ENCODE data around the gene HBP1.
"Not testable (repeated sequence)": the region's sequence is repeated elsewhere in the genome, so short reads cannot be mapped to it uniquely, and the experiment has no call there.

Gene HBP1

GRCh38 chr7:107147464-107148393 is 21.1 kb upstream of the HBP1 start:
- H3K27me3 Mint-ChIP-seq, result no peaks in the 10 kb centered on the region
- no peak overlapping the region for H3K4me3 Mint-ChIP-seq
- H3K27ac Mint-ChIP-seq, result no peak overlapping the region
- H3K36me3 Mint-ChIP-seq, result no peaks in the 10 kb centered on the region
- H3K9me3 Mint-ChIP-seq (ENCODE audit: low read depth), result no peaks in the 10 kb centered on the region
- peaks cover 7% of the 10 kb centered on the region for H3K4me1 Mint-ChIP-seq (ENCODE audit: low read depth)

GRCh38 chr7:107148721-107149120 is 20.1 kb upstream of the HBP1 start:
- no peaks in the 10 kb centered on the region for H3K27me3 Mint-ChIP-seq
- H3K4me1 Mint-ChIP-seq (ENCODE audit: low read depth), result peaks cover 7% of the 10 kb centered on the region
- H3K27ac Mint-ChIP-seq, result no peak overlapping the region
- H3K36me3 Mint-ChIP-seq, result no peaks in the 10 kb centered on the region
- no peak overlapping the region for H3K4me3 Mint-ChIP-seq
- no peaks in the 10 kb centered on the region for H3K9me3 Mint-ChIP-seq (ENCODE audit: low read depth)

DNA sequence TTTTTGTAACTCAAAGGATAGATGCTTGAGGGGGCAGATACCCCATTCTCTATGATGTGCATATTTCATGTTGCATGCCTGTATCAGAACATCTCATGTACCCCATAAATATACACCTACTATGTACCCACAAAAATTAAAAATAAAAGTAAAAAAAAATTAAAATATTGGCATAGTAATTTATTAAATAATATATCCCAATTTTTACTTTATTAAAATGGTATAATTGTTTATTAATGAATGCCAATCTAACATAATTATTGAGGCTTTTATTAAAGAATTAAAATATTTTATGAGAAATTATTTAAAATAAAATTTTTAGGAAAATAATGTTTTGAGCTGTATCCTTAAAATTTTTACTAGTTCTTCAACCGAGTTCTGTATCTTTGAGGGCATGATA is 18.9 kb upstream of the HBP1 start:
- no peak overlapping the region for H3K27ac Mint-ChIP-seq
- H3K27me3 Mint-ChIP-seq, result no peaks in the 10 kb centered on the region
- H3K9me3 Mint-ChIP-seq (ENCODE audit: low read depth), result no peaks in the 10 kb centered on the region
- no peaks in the 10 kb centered on the region for H3K36me3 Mint-ChIP-seq
- H3K4me1 Mint-ChIP-seq (ENCODE audit: low read depth), result peaks cover 7% of the 10 kb centered on the region
- no peak overlapping the region for H3K4me3 Mint-ChIP-seq

DNA sequence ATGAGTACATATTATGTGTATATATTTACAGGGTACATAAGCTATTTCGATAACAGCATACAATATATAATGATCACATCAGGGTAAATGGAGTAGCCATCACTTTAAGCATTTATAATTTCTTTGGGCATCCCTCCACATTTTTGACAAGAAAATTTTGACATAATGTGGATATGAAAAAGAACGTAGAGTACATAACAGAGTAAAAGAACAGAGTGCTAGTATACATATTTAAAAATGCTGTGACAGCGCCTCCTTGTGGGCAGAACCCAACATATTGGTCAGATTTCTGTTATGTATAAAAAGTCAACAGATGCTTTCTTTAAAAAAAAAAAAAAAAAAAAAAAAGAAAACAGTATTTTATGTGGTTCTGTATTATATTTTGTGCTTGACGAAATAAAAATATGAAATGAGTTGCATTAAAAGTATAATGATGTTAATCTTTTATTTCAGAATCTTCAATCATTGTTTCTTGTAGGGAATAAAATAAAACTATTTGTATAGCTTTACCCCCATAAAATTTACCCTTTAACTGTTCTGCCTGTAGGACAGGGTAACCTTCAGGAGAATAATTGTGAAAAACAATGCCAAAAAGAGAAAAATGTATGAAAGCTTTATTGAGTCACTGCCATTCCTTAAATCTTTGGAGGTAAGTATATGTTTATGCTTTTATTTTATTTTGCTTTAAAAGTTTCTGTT is 18.3 kb upstream of the HBP1 start:
- Mint-ChIP-seq H3K36me3 (no peaks in the 10 kb centered on the region), H3K27me3 (no peaks in the 10 kb centered on the region), H3K4me1 (ENCODE audit: low read depth) (peaks cover 7% of the 10 kb centered on the region), H3K9me3 (ENCODE audit: low read depth) (no peaks in the 10 kb centered on the region), H3K27ac (no peak overlapping the region), H3K4me3 (no peak overlapping the region)

- H3K27ac Mint-ChIP-seq, result no peak overlapping the region
- H3K4me1 Mint-ChIP-seq (ENCODE audit: low read depth), result peaks cover 7% of the 10 kb centered on the region
- no peaks in the 10 kb centered on the region for H3K36me3 Mint-ChIP-seq
- H3K27me3 Mint-ChIP-seq, result no peaks in the 10 kb centered on the region
- no peaks in the 10 kb centered on the region for H3K9me3 Mint-ChIP-seq (ENCODE audit: low read depth)
- no peak overlapping the region for H3K4me3 Mint-ChIP-seq
These were observed 17.3 kb upstream of the HBP1 start for GRCh38 chr7:107151538-107151937.

GRCh38 chr7:107152011-107152410 is 16.8 kb upstream of the HBP1 start:
- Mint-ChIP-seq H3K27me3 (no peaks in the 10 kb centered on the region), H3K27ac (no peak overlapping the region), H3K4me3 (no peak overlapping the region), H3K4me1 (ENCODE audit: low read depth) (peaks cover 7% of the 10 kb centered on the region), H3K9me3 (ENCODE audit: low read depth) (no peaks in the 10 kb centered on the region), H3K36me3 (no peaks in the 10 kb centered on the region)

DNA sequence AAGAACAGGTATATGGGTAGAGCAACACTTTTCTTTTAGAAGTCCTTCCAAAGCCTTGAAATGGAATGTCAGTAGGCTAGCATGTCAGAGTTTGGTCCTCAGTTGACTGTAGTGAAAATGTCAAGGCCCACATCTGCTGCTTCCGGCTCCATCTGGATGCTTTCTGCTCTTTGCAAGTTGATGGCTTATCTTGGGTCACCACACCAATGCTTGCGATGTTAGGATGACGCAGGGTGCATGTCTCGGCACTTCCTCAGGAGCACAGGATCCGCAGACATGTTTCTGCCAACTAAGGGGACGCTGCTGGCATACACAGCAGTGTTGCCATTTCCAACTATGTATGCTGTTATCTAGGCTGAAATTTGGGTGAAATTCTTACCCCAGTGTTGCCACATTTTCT is 14.0 kb upstream of the HBP1 start:
- Mint-ChIP-seq H3K27me3 (no peaks in the 10 kb centered on the region), H3K4me3 (no peak overlapping the region), H3K27ac (no peak overlapping the region), H3K36me3 (no peaks in the 10 kb centered on the region), H3K9me3 (ENCODE audit: low read depth) (no peaks in the 10 kb centered on the region), H3K4me1 (ENCODE audit: low read depth) (peaks cover 2% of the 10 kb centered on the region)

DNA sequence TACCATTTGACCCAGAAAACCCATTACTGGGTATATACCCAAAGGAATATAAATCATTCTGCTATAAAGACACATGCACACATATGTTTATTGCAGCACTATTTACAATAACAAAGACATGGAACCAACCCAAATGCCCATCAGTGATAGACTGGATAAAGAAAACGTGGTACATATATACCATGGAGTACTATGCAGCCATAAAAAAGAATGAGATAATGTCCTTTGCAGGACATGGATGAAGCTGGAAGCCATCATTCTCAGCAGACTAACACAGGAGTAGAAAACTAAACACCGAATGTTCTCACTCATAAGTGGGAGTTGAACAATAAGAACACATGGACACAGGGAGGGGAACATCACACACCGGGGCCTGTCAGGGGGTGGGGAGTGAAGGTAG is 13.1 kb upstream of the HBP1 start:
- not testable (repeated sequence) for H3K4me1 Mint-ChIP-seq (ENCODE audit: low read depth); H3K4me3 Mint-ChIP-seq; H3K27me3 Mint-ChIP-seq; H3K27ac Mint-ChIP-seq; H3K36me3 Mint-ChIP-seq; H3K9me3 Mint-ChIP-seq (ENCODE audit: low read depth)

DNA sequence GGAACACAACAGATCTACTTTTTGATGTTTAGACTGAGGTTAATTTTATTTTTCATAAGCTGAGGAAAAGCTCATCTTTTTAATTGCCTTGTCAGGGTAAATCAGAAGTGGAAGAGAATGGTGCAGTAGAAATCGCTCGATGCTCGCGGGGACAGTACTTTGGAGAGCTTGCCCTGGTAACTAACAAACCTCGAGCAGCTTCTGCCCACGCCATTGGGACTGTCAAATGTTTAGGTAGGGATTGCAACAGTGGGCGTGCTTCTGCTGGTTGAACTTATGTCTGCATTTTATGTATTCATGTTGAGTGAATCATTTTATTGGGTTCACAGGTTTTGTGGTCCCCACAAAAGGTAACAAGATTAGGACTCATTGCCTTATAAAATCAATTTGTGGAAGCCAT is 11.7 kb upstream of the HBP1 start:
- H3K4me1 Mint-ChIP-seq (ENCODE audit: low read depth), result no peaks in the 10 kb centered on the region
- no peak overlapping the region for H3K27ac Mint-ChIP-seq
- H3K27me3 Mint-ChIP-seq, result no peaks in the 10 kb centered on the region
- H3K36me3 Mint-ChIP-seq, result no peaks in the 10 kb centered on the region
- no peaks in the 10 kb centered on the region for H3K9me3 Mint-ChIP-seq (ENCODE audit: low read depth)
- H3K4me3 Mint-ChIP-seq, result no peak overlapping the region

- H3K27ac Mint-ChIP-seq, result no peak overlapping the region
- no peaks in the 10 kb centered on the region for H3K36me3 Mint-ChIP-seq
- H3K9me3 Mint-ChIP-seq (ENCODE audit: low read depth), result no peaks in the 10 kb centered on the region
- H3K4me3 Mint-ChIP-seq, result no peak overlapping the region
- no peaks in the 10 kb centered on the region for H3K27me3 Mint-ChIP-seq
- H3K4me1 Mint-ChIP-seq (ENCODE audit: low read depth), result no peaks in the 10 kb centered on the region
These were observed 10.8 kb upstream of the HBP1 start for GRCh38 chr7:107158028-107158427.

DNA sequence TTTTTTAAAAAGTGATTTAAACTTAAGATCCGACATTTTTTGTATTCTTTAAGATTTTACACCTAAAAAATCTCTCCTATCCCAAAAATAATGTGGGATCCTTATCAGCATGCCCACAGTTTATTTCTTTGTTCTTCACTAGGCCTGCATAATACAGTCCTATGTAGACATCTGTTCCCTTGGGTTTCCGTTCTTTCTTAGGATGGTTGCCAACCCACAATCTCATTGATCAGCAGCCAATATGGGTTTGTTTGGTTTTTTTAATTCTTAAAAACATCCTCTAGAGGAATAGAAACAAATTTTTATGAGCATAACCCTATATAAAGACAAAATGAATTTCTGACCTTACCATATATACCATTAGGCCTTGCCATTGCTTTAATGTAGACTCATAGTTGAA is 8.4 kb upstream of the HBP1 start:
- Mint-ChIP-seq H3K27ac (no peak overlapping the region), H3K36me3 (no peaks in the 10 kb centered on the region), H3K9me3 (ENCODE audit: low read depth) (no peaks in the 10 kb centered on the region), H3K27me3 (no peaks in the 10 kb centered on the region), H3K4me1 (ENCODE audit: low read depth) (no peaks in the 10 kb centered on the region), H3K4me3 (no peak overlapping the region)

DNA sequence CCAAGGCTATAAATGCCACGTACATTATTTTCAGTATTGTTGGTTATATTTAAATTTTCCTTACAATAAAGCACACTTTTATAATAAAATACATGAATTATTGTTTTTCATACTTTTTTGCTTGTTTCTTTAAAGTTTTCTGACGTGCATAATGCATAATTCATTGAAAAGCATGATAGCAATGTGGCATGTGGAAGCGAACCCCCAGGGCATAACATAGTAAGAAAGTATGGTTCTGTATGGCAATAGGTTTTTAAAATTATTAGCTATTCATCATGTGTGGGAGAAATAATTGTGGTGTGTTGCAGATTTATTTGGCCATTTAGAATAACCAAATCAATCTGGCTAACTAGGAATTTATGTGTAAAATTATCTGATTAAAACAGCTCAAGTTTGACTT is 7.4 kb upstream of the HBP1 start:
- no peaks in the 10 kb centered on the region for H3K27me3 Mint-ChIP-seq
- no peak overlapping the region for H3K27ac Mint-ChIP-seq
- H3K4me3 Mint-ChIP-seq, result no peak overlapping the region
- no peaks in the 10 kb centered on the region for H3K36me3 Mint-ChIP-seq
- H3K9me3 Mint-ChIP-seq (ENCODE audit: low read depth), result no peaks in the 10 kb centered on the region
- peaks cover 2% of the 10 kb centered on the region for H3K4me1 Mint-ChIP-seq (ENCODE audit: low read depth)

GRCh38 chr7:107162475-107162874 is 6.3 kb upstream of the HBP1 start:
- Mint-ChIP-seq H3K4me3 (no peak overlapping the region), H3K4me1 (ENCODE audit: low read depth) (peaks cover 9% of the 10 kb centered on the region), H3K27ac (no peak overlapping the region), H3K9me3 (ENCODE audit: low read depth) (no peaks in the 10 kb centered on the region), H3K27me3 (no peaks in the 10 kb centered on the region), H3K36me3 (no peaks in the 10 kb centered on the region)

GRCh38 chr7:107164092-107164491 is 4.7 kb upstream of the HBP1 start:
- Mint-ChIP-seq H3K27ac (no peak overlapping the region), H3K4me3 (no peak overlapping the region), H3K4me1 (ENCODE audit: low read depth) (peaks cover 14% of the 10 kb centered on the region)

GRCh38 chr7:107165341-107165740 is 3.5 kb upstream of the HBP1 start:
- no peak overlapping the region for H3K4me3 Mint-ChIP-seq
- peaks cover 20% of the 10 kb centered on the region for H3K4me1 Mint-ChIP-seq (ENCODE audit: low read depth)
- H3K9me3 Mint-ChIP-seq (ENCODE audit: low read depth), result no peaks in the 10 kb centered on the region
- H3K36me3 Mint-ChIP-seq, result no peaks in the 10 kb centered on the region
- no peaks in the 10 kb centered on the region for H3K27me3 Mint-ChIP-seq
- no peak overlapping the region for H3K27ac Mint-ChIP-seq

More at GRCh38 chr7:107164092-107164491, 4.7 kb upstream of the HBP1 start:
- H3K9me3 Mint-ChIP-seq (ENCODE audit: low read depth), result no peaks in the 10 kb centered on the region
- no peaks in the 10 kb centered on the region for H3K27me3 Mint-ChIP-seq
- no peaks in the 10 kb centered on the region for H3K36me3 Mint-ChIP-seq

Measured in activated naive CD8-positive, alpha-beta T cell (primary cell).